NT2/D1 (cell line): ENCODE results near the gene TNFSF9.

ENCODE experiments used
- YY1 ChIP-seq: IDR thresholded peaks from 2 replicates; pipeline ENCODE4 v1.6.1; 2011; ENCODE audit not compliant: insufficient read length, insufficient read depth
- ZNF274 ChIP-seq: IDR thresholded peaks from 2 replicates; pipeline ENCODE4 v1.6.1; 2011; ENCODE audit warnings: mild to moderate bottlenecking, low read depth, low read length

GRCh38 chr19:6528544-6529121, 2.2 kb upstream of the TNFSF9 start:
- TF ChIP-seq ZNF274 (no peak), YY1 (no peak)
